ENCODE measurements around the gene HS2ST1. TPM values are rescaled to one million over a fixed set of nuclear protein-coding genes. Genes with fewer than 3 reads are reported as not detected.
A peak's percentile ranks its signal among the peaks of the same experiment; 100 is the strongest.

HS2ST1 gene
- total RNA-seq, 6 donors from 2014 or later = 8.4 to 20.3 (median 13.9) TPM

DNA sequence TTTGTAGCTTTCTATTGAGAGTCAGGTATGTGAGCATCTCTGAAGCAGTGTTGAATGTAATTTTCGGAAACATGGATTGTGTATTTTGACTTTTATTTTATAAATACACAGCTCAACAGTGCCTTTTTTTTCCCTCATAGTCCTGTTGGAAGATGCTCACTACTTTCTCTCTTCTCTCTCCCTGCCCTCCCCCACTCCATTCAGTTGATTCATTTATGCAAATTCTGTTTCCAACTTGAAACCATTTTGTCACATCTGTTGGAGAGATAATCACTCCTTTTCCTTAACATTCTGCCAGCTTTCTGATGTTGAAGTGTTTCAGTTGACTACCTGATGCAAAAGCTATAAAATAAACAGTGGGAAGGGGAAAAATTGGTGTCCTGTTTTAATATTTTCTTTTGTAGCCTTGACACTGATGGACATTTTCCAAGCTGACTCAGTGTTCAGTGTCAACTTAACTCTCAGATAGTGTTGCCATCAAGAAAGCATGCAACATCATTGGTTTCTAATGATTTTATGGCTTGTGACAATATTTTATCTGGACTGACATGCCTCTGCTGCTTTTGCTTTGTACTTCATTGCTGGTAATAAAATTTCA is 194.5 kb downstream of the HS2ST1 start:
- ATAC-seq (ENCODE audit: low FRiP score in 2 of 2) = no peak
- H3K4me1 ChIP-seq = no peaks in the 10 kb centered on the region
- 88 to 94% methylated on average over 1 of the region's 1 CpG for WGBS, 2 donors
- peaks cover 0 to 3% (median 0%) of the 10 kb centered on the region in 4 donors for H3K36me3 ChIP-seq
- no peaks in the 10 kb centered on the region for H3K9me3 ChIP-seq
- no peak overlapping the region for H3K27ac ChIP-seq
- no peaks in the 10 kb centered on the region for H3K27me3 ChIP-seq
- DNase-seq = no peak
- H3K4me3 ChIP-seq = no peak overlapping the region
- no peak for TF ChIP-seq CTCF (IDR thresholded peaks at IDR 0.05)
- no peak for TF ChIP-seq POLR2AphosphoS5 (IDR thresholded peaks at IDR 0.05)
- TF ChIP-seq POLR2A (IDR thresholded peaks at IDR 0.05) = no peak
- TF ChIP-seq EP300 (IDR thresholded peaks at IDR 0.05) = no peak

- DNase-seq (no peak), ATAC-seq (ENCODE audit: low FRiP score in 2 of 2) (peak in 1 of 2 donors; percentile 17)
- no peaks in the 10 kb centered on the region for H3K36me3 ChIP-seq
- H3K9me3 ChIP-seq = no peaks in the 10 kb centered on the region
- WGBS, 2 donors = 42 to 50% methylated on average over 5 of the region's 5 CpGs
- H3K4me3 ChIP-seq = no peak overlapping the region
- TF ChIP-seq EP300 (IDR thresholded peaks at IDR 0.05) = no peak
- TF ChIP-seq POLR2AphosphoS5 (IDR thresholded peaks at IDR 0.05) = no peak
- no peak for TF ChIP-seq POLR2A (IDR thresholded peaks at IDR 0.05)
- TF ChIP-seq CTCF (IDR thresholded peaks at IDR 0.05) = no peak
- no peaks in the 10 kb centered on the region for H3K27me3 ChIP-seq
- H3K27ac ChIP-seq = no peak overlapping the region
- H3K4me1 ChIP-seq = no peaks in the 10 kb centered on the region
Observed at GRCh38 chr1:87111659-87112371, 197.4 kb downstream of the HS2ST1 start.

GRCh38 chr1:87113313-87113712 is 198.9 kb downstream of the HS2ST1 start:
- Histone ChIP-seq H3K27me3 (no peaks in the 10 kb centered on the region), H3K4me1 (no peaks in the 10 kb centered on the region), H3K27ac (no peak overlapping the region), H3K9me3 (no peaks in the 10 kb centered on the region), H3K4me3 (no peak overlapping the region), H3K36me3 (no peaks in the 10 kb centered on the region)
- WGBS, 2 donors = 70 to 75% methylated on average over 4 to 5 of the region's 5 CpGs
- DNase-seq (peak in 1 of 2 donors; percentile 35), ATAC-seq (ENCODE audit: low FRiP score in 2 of 2) (peak; percentile 17 to 81)
- no peak for TF ChIP-seq CTCF (IDR thresholded peaks at IDR 0.05)
- no peak for TF ChIP-seq POLR2A (IDR thresholded peaks at IDR 0.05)
- peak in 1 of 4 donors; percentile 41 for TF ChIP-seq EP300 (IDR thresholded peaks at IDR 0.05)
- no peak for TF ChIP-seq POLR2AphosphoS5 (IDR thresholded peaks at IDR 0.05)

GRCh38 chr1:87115317-87115890 is 201.0 kb downstream of the HS2ST1 start:
- TF ChIP-seq CTCF (IDR thresholded peaks at IDR 0.05) (no peak), POLR2AphosphoS5 (IDR thresholded peaks at IDR 0.05) (no peak), EP300 (IDR thresholded peaks at IDR 0.05) (no peak), POLR2A (IDR thresholded peaks at IDR 0.05) (no peak)
- H3K4me3 ChIP-seq = no peak overlapping the region
- H3K36me3 ChIP-seq = no peaks in the 10 kb centered on the region
- H3K9me3 ChIP-seq = no peaks in the 10 kb centered on the region
- H3K27ac ChIP-seq = no peak overlapping the region
- no peaks in the 10 kb centered on the region for H3K27me3 ChIP-seq
- 68 to 77% methylated on average over 3 of the region's 3 CpGs for WGBS, 2 donors
- ATAC-seq (ENCODE audit: low FRiP score in 2 of 2) (peak in 1 of 2 donors; percentile 76), DNase-seq (no peak)
- H3K4me1 ChIP-seq = no peaks in the 10 kb centered on the region

Data from upper lobe of left lung (tissue), 6 donors.